ENCODE results near the gene ABCB8.
A peak's percentile ranks its signal among the peaks of the same experiment; 100 is the strongest.
"Not testable (repeated sequence)": the region's sequence is repeated elsewhere in the genome, so short reads cannot be mapped to it uniquely, and the experiment has no call there.

Gene ABCB8

DNA sequence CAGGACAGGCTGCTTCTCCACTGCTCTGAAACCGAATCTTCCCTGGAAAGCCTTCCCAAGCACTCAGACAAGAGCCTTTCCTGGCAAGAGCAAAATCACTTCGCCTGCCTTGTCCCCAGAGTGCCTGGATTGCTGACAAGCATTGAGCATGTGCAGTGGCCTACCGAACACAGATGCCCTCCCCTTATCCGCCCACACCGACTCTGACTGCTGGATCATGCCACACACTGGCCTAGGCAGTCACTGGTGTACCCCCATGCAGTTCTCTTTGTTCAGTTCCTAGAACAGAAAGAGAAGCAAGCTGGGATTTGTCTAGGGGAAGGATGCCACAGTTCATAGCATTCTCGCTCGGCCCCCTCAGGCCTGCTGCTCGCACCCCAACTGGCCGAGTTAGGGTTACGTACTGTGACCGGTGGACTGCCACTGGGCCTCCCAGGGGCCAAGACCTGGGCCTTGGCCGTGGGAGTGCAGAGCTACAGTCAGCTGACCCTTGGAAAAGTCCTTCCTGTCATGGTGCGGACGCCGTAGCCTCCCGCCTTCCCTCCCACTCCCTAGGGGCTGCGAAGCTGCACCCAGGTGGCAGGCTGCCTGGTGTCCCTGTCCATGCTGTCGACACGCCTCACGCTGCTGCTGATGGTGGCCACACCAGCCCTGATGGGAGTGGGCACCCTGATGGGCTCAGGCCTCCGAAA lies 6.9 kb downstream of the ABCB8 start:
- DNase-seq (ENCODE audit: low read depth), result no peak

DNA sequence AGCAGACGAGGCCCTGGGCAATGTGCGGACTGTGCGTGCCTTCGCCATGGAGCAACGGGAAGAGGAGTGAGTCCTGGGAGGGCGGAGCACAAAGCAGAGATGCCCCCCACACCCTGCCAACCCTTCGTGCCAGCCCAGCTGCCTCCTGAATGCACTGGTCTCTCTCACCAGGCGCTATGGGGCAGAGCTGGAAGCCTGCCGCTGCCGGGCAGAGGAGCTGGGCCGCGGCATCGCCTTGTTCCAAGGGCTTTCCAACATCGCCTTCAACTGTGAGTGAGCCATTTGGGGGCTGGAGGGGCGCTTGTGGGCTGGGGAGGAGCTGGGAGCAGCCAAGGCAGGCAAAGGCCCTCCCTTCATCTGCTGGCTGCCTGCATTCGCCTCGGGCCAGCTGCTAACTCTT lies 7.7 kb downstream of the ABCB8 start:
- no peak for DNase-seq (ENCODE audit: low read depth)

DNA sequence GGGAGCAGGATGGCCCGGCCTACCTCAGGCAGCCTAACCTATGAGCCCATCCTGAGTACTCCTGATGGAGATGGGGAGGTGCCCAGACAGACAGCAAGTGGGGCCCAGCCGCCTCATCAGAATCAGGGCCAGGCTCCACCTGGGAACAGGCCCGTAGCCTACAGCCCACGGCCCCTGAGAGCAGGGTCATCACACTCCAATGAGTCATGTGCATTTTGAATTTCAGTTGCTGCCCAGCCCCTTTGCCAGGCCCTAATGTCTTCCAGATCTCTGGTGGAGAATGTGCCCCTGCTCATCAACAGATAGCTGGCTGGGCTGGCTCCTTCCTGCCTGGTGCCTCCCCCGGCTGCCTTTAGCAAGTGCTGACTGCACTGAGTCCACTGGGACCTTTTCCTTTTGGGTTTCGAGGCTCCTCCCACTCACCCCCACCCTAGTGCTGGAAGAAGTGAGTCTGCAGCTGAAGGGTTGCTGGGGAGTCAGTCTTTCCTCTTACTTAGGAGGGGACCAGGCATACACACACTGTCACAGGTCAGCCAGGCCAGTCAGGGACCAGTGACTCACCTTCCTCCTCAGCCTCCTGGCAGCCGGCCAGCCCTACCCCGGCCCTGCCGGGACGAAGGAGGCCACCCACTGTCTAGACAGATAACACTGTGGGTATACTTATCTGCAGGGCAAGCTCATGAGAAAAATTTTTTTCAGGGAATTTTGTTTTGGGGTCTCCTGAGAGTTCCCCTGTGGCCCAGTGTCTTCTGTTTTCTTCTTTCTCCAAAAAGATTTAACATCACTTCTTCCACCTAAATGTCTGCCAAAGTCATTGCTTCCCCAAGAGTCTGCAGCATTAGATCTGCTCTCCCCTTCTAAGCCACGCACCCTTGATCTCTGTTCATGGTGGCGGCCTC lies 10.9 kb downstream of the ABCB8 start:
- DNase-seq (ENCODE audit: low read depth), result peak; percentile 88

DNA sequence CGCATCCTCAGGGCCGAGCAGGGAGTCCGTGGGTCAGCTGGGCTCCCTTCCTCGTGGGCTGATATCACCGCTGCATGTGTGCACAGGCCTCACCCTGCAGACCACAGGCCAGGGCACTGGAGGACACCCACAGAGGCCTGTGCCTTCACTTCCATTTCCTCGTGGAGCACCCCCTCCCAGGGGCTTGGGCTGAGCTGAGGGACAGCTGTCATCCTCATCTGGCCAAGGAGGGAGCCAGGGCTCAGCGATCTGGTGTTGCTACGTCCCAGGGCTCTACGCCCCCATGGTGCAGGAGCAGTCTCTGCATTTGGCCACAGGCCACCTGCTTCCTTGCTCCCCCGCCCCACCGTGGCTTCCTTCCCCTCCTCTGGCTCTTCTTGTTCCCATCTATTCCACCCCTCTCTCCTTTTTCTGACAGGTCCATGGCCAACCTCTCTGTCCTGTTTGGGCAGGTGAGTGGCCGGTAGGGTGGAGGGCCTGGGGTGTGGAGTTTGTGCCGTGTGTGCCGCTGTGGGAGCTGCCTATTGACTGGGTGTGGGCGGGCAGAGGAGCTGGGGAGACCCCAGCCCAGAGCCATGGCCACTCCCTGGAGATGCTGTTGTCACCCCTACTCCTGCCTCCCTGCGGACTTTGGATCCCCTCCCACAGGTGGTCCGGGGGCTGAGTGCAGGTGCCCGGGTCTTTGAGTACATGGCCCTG lies 11.7 kb downstream of the ABCB8 start:
- DNase-seq (ENCODE audit: low read depth), result no peak

DNA sequence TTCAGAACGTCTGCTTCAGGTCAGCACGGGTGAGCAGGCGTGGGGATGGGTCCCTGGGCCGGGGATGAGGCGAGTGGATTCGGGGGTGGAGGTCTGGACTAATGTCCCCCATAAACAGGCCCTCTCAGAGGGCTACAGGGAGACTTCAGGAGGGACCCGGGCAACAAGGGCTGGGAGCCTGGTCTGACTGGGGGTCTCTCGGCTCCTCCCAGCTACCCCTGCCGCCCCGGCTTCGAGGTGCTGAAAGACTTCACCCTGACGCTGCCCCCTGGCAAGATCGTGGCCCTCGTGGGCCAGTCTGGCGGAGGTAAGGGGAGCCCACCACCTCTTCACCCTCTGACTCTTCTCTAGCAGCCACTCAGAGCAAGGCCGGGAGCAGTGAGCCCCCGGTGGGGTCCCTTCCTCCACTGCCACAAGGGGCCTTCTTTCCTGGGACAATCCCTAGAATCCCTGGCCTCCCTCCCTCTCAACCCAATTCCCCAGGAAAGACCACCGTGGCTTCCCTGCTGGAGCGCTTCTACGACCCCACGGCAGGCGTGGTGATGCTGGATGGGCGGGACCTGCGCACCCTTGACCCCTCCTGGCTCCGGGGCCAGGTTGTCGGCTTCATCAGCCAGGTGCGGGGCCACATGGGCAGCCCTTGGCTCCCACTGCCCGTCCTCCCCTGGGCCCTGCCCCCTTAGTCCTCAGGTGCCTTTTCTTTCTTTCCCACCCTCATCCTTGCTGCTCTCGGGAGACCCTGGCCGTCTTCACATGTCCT lies 12.5 kb downstream of the ABCB8 start:
- no peak for DNase-seq (ENCODE audit: low read depth)

DNA sequence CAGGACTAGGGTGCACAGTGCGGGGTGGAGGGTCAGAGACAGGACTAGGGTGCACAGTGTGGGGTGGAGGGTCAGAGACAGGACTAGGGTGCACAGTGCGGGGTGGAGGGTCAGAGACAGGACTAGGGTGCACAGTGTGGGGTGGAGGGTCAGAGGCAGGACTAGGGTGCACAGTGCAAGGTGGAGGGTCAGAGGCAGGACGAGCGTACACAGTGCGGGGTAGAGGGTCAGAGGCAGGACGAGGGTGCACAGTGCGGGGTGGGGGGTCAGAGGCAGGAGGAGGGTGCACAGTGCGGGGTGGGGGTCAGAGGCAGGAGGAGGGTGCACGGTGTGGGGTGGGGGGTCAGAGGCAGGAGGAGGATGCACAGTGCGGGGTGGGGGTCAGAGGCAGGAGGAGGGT lies 15.2 kb downstream of the ABCB8 start:
- not testable (repeated sequence) for DNase-seq (ENCODE audit: low read depth)

DNA sequence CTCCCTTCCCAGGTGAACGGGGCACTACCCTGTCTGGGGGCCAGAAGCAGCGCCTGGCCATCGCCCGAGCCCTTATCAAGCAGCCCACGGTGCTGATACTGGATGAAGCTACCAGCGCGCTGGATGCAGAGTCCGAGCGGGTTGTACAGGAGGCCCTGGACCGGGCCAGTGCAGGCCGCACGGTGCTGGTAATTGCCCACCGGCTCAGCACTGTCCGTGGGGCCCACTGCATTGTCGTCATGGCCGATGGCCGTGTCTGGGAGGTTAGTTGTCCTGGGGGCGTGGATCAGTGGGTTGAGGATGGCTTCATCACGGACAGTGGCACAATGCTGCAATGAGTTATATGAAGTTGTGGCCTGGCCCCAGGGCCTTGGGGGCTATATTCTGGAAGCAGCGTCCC lies 15.7 kb downstream of the ABCB8 start:
- DNase-seq (ENCODE audit: low read depth), result no peak

DNA sequence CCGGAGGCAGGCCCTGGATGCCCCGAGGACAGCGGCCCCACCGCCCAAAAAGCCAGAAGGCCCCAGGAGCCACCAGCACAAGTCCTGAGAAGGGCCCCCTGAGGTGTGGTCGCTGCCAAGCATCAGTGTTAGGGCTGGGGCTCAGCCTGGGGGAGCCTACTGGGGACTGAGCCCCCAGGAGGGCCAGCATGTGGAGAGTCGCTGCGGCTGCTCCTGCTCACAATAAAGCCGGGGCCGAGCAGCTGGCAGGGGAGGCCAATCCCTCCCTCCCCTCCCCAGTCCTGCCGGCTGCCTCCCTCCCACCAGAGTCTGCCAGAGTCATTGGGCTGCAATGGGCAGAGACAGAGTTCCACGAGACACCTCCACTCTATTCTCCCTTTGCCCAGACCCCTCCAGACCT lies 17.0 kb downstream of the ABCB8 start:
- DNase-seq (ENCODE audit: low read depth), result no peak

DNA sequence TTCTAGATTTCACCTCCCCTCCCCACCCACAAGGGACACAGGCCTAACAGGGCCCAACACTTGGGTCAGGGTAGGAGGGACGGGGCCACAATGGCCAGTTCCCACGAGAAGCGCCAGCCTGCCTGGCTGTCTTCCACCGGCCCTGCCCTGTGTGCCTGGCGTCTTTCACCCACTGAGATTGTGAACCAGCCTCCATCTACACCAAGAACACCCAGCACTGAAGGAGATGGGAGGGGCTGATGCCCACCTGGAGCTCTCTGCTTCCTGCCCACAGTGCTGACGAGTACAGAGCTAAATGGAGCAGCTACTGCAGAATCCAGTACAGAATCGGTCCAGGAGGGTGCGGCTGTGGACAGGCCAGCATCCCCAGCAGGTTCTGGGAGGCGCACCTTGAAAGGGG lies 17.7 kb downstream of the ABCB8 start:
- no peak for DNase-seq (ENCODE audit: low read depth)

DNA sequence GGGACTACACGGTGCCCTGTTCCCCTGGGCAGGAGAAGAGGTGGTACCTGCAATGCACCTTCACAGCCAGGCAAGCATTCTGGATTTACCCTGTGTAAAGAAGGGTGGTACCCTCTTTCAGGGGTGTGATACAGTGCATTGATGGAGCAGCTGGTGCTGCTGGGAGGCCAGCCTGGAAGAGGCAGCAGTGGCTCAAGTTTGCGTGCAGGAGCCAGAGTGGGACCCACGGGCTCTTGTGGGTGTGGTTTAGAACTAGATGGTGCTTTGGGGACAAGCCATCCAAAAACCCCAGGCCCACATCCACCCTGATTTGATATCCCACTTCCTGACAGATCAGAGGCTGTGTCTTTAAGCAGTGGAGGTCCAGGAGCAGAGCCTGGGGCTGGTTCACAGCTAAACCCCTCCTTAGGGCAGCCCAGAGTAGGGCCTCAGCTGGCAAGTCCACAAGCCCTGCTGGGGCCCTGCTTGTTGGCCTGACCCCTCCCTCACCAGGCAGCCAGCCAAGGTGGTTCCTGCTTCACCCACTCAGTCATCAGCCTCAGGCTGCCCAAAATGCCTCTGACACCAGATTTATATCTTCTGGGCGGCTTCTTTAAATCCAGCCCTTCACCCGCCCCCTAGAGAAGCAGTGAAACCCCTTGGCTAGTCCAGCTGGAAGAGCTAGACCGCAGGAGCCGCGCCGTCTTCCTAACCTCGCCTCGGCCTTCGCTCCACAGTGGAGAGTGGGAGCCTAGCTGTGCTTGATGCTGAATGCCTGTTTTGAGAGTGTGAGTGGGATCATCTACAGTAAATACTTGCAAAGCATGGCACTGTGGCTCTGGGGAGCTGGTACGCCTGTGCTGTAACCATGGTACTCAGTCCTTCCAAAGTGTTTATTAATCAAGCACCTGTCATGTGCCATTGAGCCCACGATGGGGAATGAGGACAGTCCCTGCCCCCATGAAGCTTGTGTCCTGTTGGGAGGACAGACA lies 18.6 kb downstream of the ABCB8 start:
- peak; percentile 80 for DNase-seq (ENCODE audit: low read depth)

DNA sequence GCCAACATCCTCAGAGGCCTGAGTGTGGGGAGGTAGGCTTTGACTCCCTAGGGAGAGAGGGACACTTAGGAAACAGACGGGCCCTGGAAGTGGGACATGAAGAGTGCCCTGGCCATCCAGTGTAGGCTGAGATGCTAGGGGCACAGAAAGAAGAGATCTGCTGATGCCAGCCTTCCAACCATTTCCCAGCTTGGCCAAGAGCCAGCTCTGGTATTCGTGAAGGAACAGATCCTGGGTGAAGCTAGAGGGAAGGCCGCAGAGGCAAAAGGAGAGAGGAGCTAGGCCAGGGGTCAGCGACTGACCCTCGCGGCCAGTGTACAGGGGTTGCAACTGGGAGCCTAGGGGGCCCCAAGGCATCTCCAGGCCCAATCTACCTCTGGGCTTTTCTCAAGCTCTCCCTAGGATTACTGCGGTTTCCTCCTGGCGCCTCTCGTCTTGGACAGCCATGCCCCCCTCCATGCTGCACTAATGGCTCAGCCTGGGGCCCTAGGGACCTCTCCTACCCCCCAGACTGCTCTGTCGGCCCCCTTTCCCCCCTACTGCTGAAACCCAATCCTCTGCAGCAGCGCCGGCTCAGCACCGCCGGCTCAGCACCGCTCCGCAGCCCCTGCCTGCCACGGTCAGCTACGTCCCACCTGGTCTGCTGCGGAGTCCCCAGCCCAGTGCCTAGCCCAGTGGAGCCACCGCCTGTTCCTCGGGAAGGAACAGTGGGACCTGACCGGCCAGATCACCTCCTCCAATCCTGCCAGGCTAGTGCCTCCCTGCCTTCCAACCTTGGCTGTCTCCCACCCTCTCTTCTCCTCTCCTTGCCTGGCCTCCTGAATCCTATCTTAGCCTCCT lies 19.9 kb downstream of the ABCB8 start, which contains the start of gene ASIC3:
Gene ASIC3, plus strand, starts transcription at position 556 of the 840 bp plus-strand sequence. CDS start 355 bp downstream, outside the sequence.
- DNase-seq (ENCODE audit: low read depth), result no peak

DNA sequence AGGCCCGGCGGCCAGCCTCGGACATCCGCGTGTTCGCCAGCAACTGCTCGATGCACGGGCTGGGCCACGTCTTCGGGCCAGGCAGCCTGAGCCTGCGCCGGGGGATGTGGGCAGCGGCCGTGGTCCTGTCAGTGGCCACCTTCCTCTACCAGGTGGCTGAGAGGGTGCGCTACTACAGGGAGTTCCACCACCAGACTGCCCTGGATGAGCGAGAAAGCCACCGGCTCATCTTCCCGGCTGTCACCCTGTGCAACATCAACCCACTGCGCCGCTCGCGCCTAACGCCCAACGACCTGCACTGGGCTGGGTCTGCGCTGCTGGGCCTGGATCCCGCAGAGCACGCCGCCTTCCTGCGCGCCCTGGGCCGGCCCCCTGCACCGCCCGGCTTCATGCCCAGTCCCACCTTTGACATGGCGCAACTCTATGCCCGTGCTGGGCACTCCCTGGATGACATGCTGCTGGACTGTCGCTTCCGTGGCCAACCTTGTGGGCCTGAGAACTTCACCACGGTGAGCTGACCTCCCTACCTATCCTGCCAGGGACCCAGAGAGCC lies 20.7 kb downstream of the ABCB8 start:
- DNase-seq (ENCODE audit: low read depth), result no peak

DNA sequence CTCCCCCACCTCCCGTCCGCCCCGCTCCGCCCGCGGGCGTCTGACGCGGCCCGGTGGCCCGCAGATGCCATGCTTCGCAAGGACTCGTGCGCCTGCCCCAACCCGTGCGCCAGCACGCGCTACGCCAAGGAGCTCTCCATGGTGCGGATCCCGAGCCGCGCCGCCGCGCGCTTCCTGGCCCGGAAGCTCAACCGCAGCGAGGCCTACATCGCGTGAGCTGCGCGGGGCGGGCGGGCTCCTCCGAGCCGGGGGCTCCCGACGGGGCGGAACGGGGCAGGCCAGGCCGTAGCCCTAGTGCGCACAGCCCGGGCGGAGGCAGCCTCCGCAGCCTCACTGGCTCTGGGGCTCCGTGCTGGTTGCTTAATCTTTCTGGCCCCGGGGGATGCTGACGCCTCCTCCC lies 22.9 kb downstream of the ABCB8 start:
- no peak for DNase-seq (ENCODE audit: low read depth)

DNA sequence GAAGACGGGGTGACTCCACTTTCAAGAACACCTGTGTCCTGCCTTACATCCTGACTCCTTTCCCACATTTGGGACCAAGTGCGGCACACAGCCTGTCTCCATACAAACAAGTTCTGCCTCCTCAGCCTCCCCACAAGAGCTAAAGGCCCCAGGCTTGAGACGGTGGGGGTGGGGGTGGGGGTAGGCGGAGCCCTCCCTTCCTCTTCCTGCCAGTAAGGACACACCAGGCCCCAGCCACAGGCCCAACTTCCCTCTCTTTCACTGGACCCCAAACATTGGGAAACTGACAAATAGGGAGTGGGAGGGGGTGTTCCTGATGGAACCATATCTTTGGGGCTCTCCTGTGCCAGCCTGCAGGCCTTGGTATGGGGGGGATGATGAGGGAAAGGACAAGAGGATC lies 24.8 kb downstream of the ABCB8 start:
- DNase-seq (ENCODE audit: low read depth), result no peak

DNA sequence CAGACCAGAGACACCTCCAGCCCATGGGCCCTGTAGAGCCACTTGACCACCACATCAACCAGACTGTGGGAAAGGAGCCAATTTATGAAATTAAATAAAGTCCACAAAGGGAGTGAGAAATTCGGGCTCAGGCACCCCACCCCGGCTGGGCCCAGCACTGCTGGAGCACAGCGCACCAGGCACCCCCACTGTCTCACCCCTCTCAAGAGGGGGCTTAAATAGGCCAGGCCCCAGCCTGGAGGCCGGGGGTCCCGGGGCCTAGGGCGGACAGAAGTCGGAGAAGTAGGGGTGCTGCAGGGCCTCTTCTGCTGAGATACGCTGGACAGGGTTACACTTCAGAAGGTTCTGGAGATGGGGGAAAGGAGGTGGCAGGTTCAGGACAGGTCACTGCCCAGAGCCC lies 25.5 kb downstream of the ABCB8 start:
- no peak for DNase-seq (ENCODE audit: low read depth)

DNA sequence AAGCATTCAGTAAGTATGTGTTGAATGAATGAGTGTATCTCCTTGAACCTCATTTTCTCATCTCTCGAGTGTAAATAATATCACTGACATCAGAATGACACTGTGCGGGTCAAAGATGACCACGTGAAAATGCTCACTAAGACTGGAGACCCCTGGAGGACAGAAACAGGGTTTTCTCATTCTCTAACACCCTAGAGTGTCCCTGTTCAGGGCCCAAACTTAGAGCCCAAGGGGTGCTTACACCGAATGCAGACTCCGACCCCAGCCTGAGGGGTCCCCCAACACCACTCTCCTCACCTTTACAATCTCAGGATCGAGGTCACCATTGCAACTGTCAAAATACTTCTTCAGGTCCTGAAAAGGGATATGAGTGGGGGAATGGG lies 28.0 kb downstream of the ABCB8 start:
- no peak for DNase-seq (ENCODE audit: low read depth)

DNA sequence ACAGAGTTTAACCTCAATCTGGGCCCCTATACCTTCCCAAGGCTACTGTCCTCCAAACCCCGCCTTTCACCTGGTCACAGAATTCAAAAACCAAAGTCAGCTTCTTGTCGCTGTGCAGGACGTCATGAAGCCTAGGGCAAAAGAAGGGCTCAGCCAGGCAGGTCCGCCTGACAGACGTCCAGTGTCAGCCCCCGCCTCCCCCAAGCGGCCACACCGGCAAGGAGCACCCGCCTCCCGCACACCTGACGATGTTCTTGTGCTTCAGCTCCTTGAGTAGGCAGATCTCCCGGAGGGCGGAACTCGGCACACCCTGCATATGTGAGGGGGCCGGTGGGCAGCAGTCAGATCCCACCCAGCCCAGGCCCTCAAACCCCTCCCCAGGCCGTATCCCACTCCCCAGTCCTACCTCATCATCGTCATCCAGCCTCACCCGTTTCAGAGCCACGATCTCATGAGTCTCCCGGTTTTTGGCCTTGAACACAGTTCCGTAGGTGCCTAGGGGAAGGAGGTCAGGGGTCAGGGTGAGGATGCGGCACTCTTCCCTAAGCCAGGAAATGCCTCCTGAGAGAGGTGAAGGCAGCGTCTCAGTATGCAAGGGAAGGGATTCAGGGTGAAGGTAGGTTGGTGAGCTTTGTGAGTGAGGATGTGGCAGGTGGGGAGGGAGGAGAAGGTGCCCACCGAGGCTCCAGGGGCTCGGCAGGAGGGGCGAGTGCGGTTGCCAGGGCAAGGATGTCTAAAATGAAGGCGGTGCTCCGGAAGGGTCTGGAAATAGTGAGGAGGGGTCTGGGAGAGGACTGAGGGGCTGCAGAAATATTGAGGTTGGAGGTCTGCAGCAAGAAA lies 28.6 kb downstream of the ABCB8 start:
- no peak for DNase-seq (ENCODE audit: low read depth)

DNA sequence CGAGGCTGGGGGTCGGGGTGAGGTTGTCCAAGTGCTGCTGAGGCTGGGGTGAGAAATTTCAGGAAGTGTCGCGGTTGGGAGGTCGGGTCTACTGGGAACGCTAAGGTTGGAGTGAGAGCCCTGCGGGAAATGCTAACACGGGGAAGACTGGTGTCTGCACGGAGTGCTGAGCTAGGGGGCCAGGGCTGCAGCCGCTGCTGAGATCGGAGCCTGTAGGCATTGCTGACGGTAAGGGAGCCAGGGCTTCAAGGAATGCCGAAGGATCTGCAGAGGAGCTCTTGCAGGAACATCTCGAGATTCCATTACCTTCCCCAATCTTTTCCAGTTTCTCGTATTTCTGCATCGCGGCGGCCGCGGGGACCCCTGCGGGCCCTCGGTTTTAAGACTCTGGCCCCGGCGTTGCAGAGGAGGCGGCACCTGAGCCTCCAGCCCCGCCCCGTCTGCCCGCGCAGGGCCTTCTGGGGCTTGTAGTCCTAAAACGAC lies 29.3 kb downstream of the ABCB8 start, which contains the start of gene CDK5:
Gene CDK5, minus strand, starts transcription at position 392 of the 483 bp plus-strand sequence. Its CDS starts 49 bp downstream, at position 343.
- DNase-seq (ENCODE audit: low read depth), result no peak
